Measurements from ENCODE around the gene C2CD4D.
"Not testable (repeated sequence)": the region's sequence is repeated elsewhere in the genome, so short reads cannot be mapped to it uniquely, and the experiment has no call there.

The C2CD4D gene

GRCh38 chr1:151839457-151840403 lies at the start of gene C2CD4D:
Gene C2CD4D (minus strand): TSS chr1:151839820. CDS start chr1:151838989, 831 bp downstream.
- no peak for DNase-seq

- no peak for DNase-seq
Measured at GRCh38 chr1:151888972-151889570, 49.5 kb upstream of the C2CD4D start.

DNA sequence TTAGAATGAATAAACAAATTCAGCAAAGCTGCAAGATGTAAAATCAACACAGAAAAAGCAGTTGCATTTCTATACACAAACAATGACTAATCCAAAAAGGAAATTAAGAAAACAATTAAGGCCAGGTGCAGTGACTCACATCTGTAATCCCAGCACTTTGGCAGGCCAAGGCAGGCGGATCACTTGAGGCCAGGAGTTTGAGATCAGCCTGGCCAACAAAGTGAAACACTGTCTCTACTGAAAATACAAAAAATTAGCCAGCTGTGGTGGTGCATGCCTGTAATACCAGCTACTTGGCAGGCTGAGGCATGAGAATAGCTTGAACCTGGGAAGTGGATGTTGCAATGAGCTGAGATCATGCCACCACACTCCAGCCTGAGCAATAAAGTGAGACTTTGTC lies 47.4 kb upstream of the C2CD4D start:
- DNase-seq = no peak

GRCh38 chr1:151885479-151885878 lies 45.9 kb upstream of the C2CD4D start:
- DNase-seq = no peak

DNA sequence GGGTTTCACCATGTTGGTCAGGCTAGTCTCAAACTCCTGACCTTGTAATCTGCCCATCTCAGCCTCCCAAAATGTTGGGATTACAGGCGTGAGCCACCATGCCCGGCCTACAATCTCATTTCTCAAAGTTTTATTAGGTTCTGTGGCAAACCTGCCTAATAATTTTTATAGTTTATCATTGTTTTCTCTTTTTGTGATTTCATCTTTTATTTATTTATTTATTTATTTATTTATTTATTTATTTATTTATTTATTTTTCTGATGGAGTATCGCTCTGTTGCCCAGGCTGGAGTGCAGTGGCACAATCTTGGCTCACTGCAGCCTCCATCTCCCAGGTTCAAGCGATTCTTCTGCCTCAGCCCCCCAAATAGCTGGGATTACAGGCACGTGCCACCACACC lies 45.3 kb upstream of the C2CD4D start:
- DNase-seq = not testable (repeated sequence)

DNA sequence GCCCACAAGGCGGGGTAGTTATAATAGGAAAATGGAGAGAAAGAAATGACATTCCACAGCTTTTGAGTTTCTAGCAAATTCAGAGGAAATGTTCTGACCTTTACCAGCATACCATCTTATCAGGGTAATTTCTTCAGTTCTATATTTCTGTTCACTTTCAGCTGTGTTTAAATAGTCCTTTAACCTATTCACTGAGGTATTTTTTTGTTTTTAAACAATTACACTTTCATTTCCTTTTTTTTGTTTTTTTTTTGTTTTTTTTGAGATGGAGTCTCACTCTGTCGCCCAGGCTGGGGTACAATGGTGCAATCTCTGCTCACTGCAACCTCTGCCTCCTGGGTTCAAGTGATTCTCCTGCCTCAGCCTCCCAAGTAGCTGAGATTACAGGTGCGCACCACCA lies 44.8 kb upstream of the C2CD4D start:
- not testable (repeated sequence) for DNase-seq

DNA sequence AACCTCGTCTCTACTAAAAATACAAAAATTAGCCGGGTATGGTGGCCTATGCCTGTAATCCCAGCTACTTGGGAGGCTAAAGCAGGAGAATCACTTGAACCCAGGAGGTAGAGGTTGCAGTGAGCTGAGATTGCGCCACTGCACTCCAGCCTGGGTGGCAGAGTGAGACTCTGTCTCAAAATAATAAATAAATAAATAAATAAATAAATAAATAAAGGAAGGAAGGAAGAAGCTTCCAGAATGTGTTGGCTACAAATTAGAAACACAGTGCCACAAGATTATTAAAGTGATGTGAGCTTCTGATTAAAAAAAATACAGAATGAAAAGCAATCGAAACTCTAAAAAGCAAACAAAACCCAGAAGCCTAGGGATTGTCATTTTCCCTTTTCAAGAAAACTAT lies 44.3 kb upstream of the C2CD4D start:
- DNase-seq = not testable (repeated sequence)

- not testable (repeated sequence) for DNase-seq
Measured at GRCh38 chr1:151882918-151883317, 43.3 kb upstream of the C2CD4D start.

DNA sequence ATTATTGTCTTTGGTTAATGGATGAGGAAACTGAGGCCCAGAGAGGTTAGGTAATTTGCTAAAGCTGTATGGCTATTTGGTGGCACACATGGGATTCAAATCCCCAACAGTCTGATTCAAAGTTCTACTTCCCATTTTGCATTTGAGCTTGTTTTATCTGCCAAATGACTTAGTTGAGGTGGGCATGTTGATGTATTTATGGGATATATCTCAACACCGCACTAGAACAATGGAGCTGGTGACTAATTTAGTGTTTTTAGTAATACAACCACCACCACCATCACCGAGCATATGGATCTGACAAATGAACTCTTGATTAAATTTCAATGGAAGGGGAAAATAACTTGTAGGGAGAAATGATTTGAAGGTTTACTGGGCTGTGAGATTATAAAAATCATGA lies 42.8 kb upstream of the C2CD4D start:
- DNase-seq = no peak

- DNase-seq = no peak
Measured at GRCh38 chr1:151881479-151881878, 41.9 kb upstream of the C2CD4D start.

GRCh38 chr1:151875419-151876097 lies 35.9 kb upstream of the C2CD4D start:
- no peak for DNase-seq

- DNase-seq = not testable (repeated sequence)
Measured at GRCh38 chr1:151872776-151873175, 33.2 kb upstream of the C2CD4D start.

DNA sequence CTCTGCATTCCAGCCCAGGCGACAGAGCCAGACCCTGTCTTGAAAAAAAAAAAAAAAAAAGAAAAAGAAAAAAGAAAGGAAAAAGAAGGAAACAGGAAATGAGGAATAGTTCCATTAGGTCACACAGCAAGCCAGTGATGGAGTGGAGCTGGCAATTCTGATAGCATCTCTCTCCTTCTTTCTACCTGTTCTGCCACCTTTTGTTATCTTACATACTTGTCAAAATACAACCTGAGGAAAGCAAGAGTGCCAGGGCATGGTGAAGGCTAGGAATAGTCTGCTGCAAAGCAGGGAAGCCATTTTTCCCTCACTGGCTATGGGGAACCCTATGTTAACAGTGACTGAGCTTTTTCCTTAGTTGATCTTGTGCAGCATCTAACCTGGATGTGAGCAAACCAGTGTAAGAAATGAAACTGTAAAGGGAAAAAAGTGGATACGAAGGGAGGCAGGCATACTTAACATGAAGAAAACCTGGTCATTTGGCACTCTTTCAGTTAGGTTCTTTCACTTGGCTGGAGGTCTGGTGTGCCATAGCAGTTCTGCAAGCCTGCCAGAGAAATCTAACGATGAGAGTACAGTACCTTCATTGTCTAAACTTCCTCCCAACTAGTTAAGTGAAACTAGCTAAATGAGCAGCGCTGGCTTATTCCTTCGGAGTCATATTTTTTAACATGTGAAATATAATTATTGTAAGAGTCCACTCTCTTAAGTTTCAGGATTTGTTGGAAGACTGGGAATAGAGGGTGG lies 31.8 kb upstream of the C2CD4D start:
- no peak for DNase-seq

DNA sequence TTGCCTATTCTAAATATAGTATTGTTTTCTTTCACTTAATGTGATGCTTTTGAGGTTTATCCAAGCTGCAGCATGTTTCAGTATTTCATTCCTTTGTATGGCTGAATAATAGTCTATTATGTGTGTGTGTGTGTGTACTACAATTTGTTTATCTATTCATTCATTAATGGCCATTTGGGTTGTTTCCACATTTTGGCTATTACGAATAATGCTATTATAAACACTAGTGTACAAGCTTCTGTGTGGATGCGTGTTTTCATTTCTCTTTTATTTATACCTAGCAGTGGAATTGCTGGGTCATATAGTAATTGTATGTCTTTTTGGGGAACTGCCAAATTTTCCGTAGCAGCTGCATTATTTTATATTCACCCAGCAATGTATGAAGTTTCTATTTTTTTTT lies 28.9 kb upstream of the C2CD4D start:
- DNase-seq = no peak

GRCh38 chr1:151867765-151868411 lies 28.3 kb upstream of the C2CD4D start:
- no peak for DNase-seq

DNA sequence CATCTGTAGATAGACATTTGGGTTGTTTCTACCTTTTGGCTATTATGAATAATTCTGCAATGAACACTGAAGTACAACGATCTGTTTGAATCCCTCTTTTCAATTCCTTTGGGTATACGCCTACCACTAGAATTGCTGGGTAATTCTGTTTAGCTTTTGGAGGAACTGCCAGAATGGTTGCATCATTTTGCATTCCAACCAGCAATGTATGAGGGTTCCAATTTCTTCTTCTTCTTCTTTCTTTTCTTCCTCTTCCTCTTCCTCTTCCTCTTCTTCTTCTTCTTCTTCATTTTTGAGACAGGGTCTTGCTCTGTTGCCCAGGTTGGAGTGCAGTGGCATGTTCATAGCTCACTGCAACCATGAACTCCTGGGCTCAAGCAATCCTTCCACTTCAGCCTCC lies 27.7 kb upstream of the C2CD4D start:
- DNase-seq = no peak

GRCh38 chr1:151864411-151864810 lies 24.8 kb upstream of the C2CD4D start:
- no peak for DNase-seq

DNA sequence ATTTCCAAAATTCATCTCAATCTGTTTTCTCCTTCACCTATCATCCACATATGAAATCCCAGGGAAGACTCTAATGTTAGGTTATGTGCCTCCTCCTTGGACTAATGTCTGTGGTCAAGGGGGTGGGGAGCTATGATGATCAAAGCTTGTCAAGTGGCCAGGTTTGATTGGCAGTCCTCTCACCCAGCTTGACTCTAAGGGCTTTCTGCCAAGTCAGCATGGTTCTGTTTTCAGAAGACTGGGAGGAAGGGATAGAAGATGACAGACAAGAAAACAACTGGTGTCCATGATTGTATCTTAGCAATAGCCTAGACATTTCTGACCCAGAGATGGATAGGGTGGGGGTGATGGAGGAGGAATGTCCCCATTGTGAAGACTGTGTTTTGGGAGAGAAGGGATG lies 23.0 kb upstream of the C2CD4D start:
- no peak for DNase-seq

DNA sequence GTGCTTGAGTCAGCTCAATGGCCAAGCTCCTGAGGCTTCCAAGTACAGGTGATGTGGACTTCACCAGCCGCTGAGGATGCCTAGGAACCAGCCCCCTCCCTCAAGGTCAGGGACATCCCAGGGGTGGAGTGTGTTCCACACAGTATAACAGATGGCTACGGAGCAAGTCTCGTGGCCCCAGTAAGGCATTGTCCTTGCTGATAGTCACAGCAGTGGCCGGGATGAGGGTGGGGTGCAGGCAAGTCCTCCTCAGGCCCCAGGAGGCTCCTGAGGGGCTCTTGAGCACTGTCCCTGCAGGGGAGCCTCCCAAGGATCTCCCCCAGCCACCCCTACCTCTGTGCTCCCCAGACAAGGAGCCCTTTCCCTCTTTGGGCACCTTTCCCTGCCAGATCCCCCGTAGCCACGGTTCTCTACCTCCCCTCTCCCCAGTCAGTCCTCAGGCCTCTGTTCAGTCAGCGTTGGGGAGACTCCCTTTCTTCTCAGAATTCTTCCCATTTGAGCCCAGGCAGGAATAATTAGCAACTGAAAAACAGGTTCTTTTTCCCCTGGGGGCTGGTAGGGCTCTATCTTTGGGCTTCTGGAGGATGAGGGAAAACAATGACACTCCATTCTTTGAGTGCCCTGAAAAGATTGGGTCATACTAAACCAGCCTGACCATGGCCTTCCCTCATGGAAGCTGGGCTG lies 21.0 kb upstream of the C2CD4D start:
- DNase-seq = no peak

GRCh38 chr1:151859891-151860293 lies 20.3 kb upstream of the C2CD4D start:
- no peak for DNase-seq

DNA sequence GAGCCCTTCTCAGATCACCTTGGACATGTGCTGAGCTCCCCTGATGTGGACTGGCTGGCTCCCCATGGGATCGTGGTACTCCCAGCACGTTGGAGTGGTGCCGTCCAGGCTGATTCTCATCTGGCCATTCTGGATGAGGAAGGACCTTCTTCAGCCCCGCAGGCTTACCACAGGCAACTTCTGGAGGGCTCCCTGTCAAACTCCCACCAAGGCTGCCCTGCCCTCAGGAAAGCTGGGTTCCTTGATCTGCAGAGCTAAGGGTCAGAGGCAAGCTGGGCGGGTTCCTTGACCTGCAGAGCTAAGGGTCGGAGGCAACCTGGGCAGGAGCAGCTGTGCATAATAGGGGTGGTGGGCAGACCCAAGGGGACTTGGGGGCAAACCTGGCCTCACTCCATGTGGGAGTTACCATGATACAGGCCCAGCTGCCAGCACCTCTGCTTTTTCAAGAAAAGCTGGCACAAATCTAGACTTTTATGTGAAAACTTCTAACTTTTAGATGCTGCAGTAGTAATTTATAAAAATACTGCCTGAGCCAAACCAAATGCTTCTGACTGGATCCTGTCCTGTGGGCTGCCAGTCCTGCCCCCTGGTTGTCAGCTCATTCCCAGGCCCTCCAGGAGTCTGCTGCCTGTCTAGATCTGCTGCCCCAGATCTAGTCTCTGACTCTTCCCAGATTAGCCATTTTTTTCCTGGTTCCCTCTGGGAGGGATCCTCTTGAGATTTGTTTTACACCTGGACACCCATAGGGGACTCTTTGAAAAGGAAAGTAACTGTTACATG lies 19.5 kb upstream of the C2CD4D start:
- no peak for DNase-seq

Measured in NCI-H345 (cell line).